Fibroblast of lung (primary cell): ENCODE measurements around the gene TRIL. TPM values are rescaled to one million over a fixed set of nuclear protein-coding genes. Genes with fewer than 3 reads are reported as not detected.

Experiments
- DNase-seq, 2 donors: peaks; one replicate each; pipeline versions ENCODE4 v3.0.0 to v3.0.0-alpha.2; 2010; ENCODE audit warnings: low read depth in 2 of 2
- H2AFZ ChIP-seq: 2 replicates; pipeline ENCODE4 v1.5.1; 2012; ENCODE audit warnings: low read length, control low read depth, inconsistent platforms
- H3K27ac ChIP-seq: 2 replicates; pipeline ENCODE4 v1.5.1; 2011; ENCODE audit warnings: low read length, control low read depth; ENCODE audit not compliant: insufficient read depth
- H3K27me3 ChIP-seq: 2 replicates; pipeline ENCODE4 v1.5.1; 2011; ENCODE audit warnings: mild to moderate bottlenecking, low read length; ENCODE audit not compliant: control insufficient read depth, insufficient read depth
- H3K36me3 ChIP-seq: 2 replicates; pipeline ENCODE4 v1.5.1; 2011; ENCODE audit warnings: low read length; ENCODE audit not compliant: control insufficient read depth, insufficient read depth
- H3K4me1 ChIP-seq: 2 replicates; pipeline ENCODE4 v1.5.1; 2011; ENCODE audit warnings: low read length; ENCODE audit not compliant: control insufficient read depth, insufficient read depth; ENCODE audit errors: extremely low read depth
- H3K4me2 ChIP-seq: 2 replicates; pipeline ENCODE4 v1.5.1; 2011; ENCODE audit warnings: low read length, control low read depth; ENCODE audit not compliant: insufficient read depth; ENCODE audit errors: extremely low read depth
- H3K4me3 ChIP-seq, 4 experiments: fragments of 200-600 bp in 1 of 4; sonication (generic) in 1 of 4; replicated peaks in 1 of 4; 2 replicates each; pipeline ENCODE4 v1.5.1; 2011 to 2016; ENCODE audit warnings: low read length in 4 of 4, low read depth in 3 of 4, mild to moderate bottlenecking in 3 of 4, control low read depth in 2 of 4, inconsistent platforms in 1 of 4, mixed read lengths in 1 of 4; ENCODE audit not compliant: insufficient read depth in 1 of 4; ENCODE audit errors: control extremely low read depth in 1 of 4
- H3K79me2 ChIP-seq: 2 replicates; pipeline ENCODE4 v1.5.1; 2012; ENCODE audit warnings: mild to moderate bottlenecking, low read length, inconsistent platforms; ENCODE audit not compliant: control insufficient read depth, insufficient read depth
- H3K9ac ChIP-seq: 2 replicates; pipeline ENCODE4 v1.5.1; 2011; ENCODE audit warnings: mild to moderate bottlenecking, low read length, control low read depth; ENCODE audit not compliant: insufficient read depth
- H3K9me3 ChIP-seq: 2 replicates; pipeline ENCODE4 v1.5.1; 2012; ENCODE audit warnings: low read depth, low read length; ENCODE audit not compliant: control insufficient read depth, insufficient read depth
- H4K20me1 ChIP-seq: 2 replicates; pipeline ENCODE4 v1.5.1; 2011; ENCODE audit warnings: low read length; ENCODE audit not compliant: control insufficient read depth, insufficient read depth; ENCODE audit errors: extremely low read depth
- EZH2 ChIP-seq: IDR thresholded peaks from 2 replicates; pipeline ENCODE4 v1.5.1; 2012; ENCODE audit warnings: low read length, control low read depth, mild to moderate bottlenecking; ENCODE audit errors: missing control alignments
- polyA plus RNA-seq, 2 donors: library from polyadenylated mRNA; depleted of rRNA in 1 of 2; stranded (reverse) in 1 of 2; unstranded in 1 of 2; fragments of >200 nt; gene quantifications; 2 replicates each; pipeline ENCODE4 v1.2.1, GENCODE V29; 2011 to 2012; ENCODE audit warnings: missing spikeins in 1 of 2
- total RNA-seq: library from RNA; depleted of rRNA; stranded (reverse); fragments of >200 nt; gene quantifications from 2 replicates; pipeline ENCODE4 v1.2.1, GENCODE V29; 2014
- TF ChIP-seq, protein P1 (sequence below), 2 donors: IDR thresholded peaks in 1 of 2; conservative IDR thresholded peaks in 1 of 2; 1 replicate in 1 of 2; 2 replicates in 1 of 2; pipeline ENCODE4 v1.5.1; 2011 to 2012; ENCODE audit warnings: low read length in 2 of 2, control low read depth in 1 of 2, inconsistent platforms in 1 of 2, low read depth in 1 of 2, mild to moderate bottlenecking in 1 of 2

Gene TRIL
- total and polyA plus RNA-seq, 2 donors (not counting 1 experiment from before 2014, with no cell fraction given) = 0.10 to 0.17 TPM

DNA sequence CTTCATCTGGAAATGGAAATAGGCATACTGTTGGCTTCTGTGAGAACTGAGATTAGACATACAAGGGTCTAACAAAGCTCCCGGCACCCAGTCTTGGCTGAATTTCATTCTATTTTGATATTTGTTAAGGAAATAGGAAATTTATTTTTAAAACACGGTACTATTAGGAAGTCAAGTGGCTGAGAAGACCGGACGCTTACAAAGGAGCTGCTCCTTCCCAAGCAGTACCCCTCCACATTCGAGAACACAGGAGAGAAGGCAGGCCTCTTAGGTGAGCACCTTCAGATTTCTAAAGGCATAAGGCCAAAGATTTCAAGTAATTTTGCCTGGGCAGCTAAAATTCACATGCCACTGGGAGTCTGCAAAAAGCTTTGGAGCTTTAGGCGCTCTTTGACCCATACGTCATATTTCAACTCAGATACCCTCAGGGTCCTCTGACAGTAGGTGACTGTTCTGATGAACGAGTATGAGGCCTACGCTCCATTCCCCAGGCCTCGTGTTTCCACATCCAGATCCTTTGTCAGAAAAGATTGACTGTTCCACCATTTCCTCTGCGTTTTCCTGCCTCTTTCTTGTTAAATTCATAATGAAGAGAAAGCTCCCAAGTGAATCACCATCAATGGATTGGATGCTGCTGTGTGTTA, 17.3 kb downstream of the TRIL start:
- Histone ChIP-seq H3K4me1 (no peaks in the 10 kb centered on the region), H3K9me3 (no peaks in the 10 kb centered on the region), H3K27me3 (no peaks in the 10 kb centered on the region), H3K27ac (no peak overlapping the region), H3K4me3 (no peak overlapping the region), H4K20me1 (no peaks in the 10 kb centered on the region), H3K4me2 (no peak overlapping the region), H3K79me2 (no peaks in the 10 kb centered on the region), H3K36me3 (no peaks in the 10 kb centered on the region), H2AFZ (no peak overlapping the region), H3K9ac (no peak overlapping the region)
- no peak for DNase-seq
- TF ChIP-seq, protein P1, sequence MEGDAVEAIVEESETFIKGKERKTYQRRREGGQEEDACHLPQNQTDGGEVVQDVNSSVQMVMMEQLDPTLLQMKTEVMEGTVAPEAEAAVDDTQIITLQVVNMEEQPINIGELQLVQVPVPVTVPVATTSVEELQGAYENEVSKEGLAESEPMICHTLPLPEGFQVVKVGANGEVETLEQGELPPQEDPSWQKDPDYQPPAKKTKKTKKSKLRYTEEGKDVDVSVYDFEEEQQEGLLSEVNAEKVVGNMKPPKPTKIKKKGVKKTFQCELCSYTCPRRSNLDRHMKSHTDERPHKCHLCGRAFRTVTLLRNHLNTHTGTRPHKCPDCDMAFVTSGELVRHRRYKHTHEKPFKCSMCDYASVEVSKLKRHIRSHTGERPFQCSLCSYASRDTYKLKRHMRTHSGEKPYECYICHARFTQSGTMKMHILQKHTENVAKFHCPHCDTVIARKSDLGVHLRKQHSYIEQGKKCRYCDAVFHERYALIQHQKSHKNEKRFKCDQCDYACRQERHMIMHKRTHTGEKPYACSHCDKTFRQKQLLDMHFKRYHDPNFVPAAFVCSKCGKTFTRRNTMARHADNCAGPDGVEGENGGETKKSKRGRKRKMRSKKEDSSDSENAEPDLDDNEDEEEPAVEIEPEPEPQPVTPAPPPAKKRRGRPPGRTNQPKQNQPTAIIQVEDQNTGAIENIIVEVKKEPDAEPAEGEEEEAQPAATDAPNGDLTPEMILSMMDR (conservative IDR thresholded peaks at IDR 0.05 in 1 of 2, IDR thresholded peaks at IDR 0.05 in 1 of 2; ENCODE audit: low read depth in 1 of 2, low read length in 2 of 2) = no peak
- no peak for TF ChIP-seq EZH2

GRCh38 chr7:28939844-28940544, 18.1 kb downstream of the TRIL start:
- Histone ChIP-seq H3K79me2 (no peaks in the 10 kb centered on the region), H4K20me1 (no peaks in the 10 kb centered on the region), H2AFZ (no peak overlapping the region), H3K4me2 (no peak overlapping the region), H3K4me3 (no peak overlapping the region), H3K9me3 (no peaks in the 10 kb centered on the region), H3K9ac (no peak overlapping the region), H3K4me1 (no peaks in the 10 kb centered on the region), H3K27ac (no peak overlapping the region), H3K36me3 (no peaks in the 10 kb centered on the region), H3K27me3 (peaks cover under 1% of the 10 kb centered on the region)
- TF ChIP-seq EZH2 = no peak
- TF ChIP-seq, protein P1 (conservative IDR thresholded peaks at IDR 0.05 in 1 of 2, IDR thresholded peaks at IDR 0.05 in 1 of 2; ENCODE audit: low read depth in 1 of 2, low read length in 2 of 2) = no peak
- no peak for DNase-seq

- H3K4me3 ChIP-seq = no peak overlapping the region
- no peak overlapping the region for H3K4me2 ChIP-seq
- peaks cover 3% of the 10 kb centered on the region for H3K27me3 ChIP-seq
- TF ChIP-seq, protein P1 (conservative IDR thresholded peaks at IDR 0.05 in 1 of 2, IDR thresholded peaks at IDR 0.05 in 1 of 2; ENCODE audit: low read depth in 1 of 2, low read length in 2 of 2) = no peak
- no peaks in the 10 kb centered on the region for H3K9me3 ChIP-seq
- H3K36me3 ChIP-seq = no peaks in the 10 kb centered on the region
- no peaks in the 10 kb centered on the region for H3K4me1 ChIP-seq
- no peak overlapping the region for H3K9ac ChIP-seq
- no peak for DNase-seq
- no peaks in the 10 kb centered on the region for H4K20me1 ChIP-seq
- no peaks in the 10 kb centered on the region for H3K79me2 ChIP-seq
- H2AFZ ChIP-seq = no peak overlapping the region
- H3K27ac ChIP-seq = no peak overlapping the region
Measured at GRCh38 chr7:28939367-28939766, 18.8 kb downstream of the TRIL start.
